GM10248 (cell line): ENCODE measurements around the gene GLMP.
A peak's percentile ranks its signal among the peaks of the same experiment; 100 is the strongest.

Source experiments
- CTCF ChIA-PET: fragments of 300-600 bp; sonication (Branson Sonifier 250); formaldehyde crosslinking; extraction: SDS; loops from one replicate; lab custom pipeline; 2021; ENCODE audit warnings: antibody characterized with exemption; lab: Yijun Ruan, JAX
- POLR2A ChIA-PET: fragments of 350-650 bp; sonication (Branson Sonifier 250); formaldehyde crosslinking; extraction: SDS; loops from one replicate; lab custom pipeline; 2020; ENCODE audit warnings: antibody characterized with exemption; lab: Yijun Ruan, JAX
- DNase-seq: peaks from one replicate; pipeline ENCODE4 v3.0.0; 2012; ENCODE audit errors: extremely low spot score
- TF ChIP-seq, protein P1 (sequence below): IDR thresholded peaks from 2 replicates; pipeline ENCODE4 v1.5.1; 2012; ENCODE audit warnings: mild to moderate bottlenecking, low read depth; ENCODE audit errors: extremely low read depth, missing control alignments, control extremely low read depth

Gene GLMP

DNA sequence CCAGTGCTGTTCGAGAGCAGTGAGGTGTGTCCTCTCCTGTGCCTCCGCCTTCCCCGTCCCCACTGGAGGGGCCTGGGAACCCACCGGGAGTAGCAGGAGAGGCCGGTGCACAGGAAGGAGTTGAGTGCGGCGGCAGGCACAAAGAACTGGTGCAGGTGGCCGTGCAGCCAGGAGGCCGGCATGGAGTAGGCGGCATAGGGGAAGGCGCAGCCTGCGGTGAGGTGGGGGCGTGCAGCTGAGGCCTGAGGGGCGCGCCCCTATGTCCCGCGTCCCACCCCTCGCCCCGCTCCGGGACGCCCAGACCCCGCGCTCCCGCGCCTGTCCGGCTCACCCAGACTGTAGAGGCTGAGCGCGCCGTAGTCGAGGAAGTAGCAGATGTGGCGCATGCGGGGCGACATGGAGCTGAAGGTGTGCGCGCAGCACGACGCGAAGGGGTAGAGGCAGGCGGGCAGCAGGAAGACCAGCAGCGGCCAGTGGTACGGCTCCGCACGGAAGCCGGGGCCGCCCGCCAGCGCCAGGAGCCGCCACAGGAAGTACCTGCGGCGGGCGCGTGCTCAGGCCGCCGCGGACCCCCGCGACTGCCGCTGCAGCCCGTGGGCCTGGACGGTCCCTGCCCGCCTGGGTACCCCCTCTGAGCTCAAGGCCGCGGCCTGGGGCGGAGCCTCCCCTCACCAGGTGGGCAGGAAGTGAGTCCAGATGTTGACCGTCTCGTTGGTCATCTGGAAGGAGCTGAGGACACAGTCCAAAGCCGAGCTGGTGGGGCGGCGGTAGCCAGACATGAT, 49.8 kb downstream of the GLMP start:
- DNase-seq, result peak; percentile 67
- TF ChIP-seq, protein P1, sequence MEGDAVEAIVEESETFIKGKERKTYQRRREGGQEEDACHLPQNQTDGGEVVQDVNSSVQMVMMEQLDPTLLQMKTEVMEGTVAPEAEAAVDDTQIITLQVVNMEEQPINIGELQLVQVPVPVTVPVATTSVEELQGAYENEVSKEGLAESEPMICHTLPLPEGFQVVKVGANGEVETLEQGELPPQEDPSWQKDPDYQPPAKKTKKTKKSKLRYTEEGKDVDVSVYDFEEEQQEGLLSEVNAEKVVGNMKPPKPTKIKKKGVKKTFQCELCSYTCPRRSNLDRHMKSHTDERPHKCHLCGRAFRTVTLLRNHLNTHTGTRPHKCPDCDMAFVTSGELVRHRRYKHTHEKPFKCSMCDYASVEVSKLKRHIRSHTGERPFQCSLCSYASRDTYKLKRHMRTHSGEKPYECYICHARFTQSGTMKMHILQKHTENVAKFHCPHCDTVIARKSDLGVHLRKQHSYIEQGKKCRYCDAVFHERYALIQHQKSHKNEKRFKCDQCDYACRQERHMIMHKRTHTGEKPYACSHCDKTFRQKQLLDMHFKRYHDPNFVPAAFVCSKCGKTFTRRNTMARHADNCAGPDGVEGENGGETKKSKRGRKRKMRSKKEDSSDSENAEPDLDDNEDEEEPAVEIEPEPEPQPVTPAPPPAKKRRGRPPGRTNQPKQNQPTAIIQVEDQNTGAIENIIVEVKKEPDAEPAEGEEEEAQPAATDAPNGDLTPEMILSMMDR, result no peak
- ChIA-PET POLR2A (interaction anchor here (0.5 kb wide), 1 partner anchor 10 kb away, joined by 7 read pairs; no protein-coding TSS in a partner anchor), CTCF (interaction anchor here (0.8 to 4.8 kb wide), 13 partner anchors 8 to 140 kb away, joined by 3 to 34 read pairs (median 4); no protein-coding TSS in a partner anchor)

DNA sequence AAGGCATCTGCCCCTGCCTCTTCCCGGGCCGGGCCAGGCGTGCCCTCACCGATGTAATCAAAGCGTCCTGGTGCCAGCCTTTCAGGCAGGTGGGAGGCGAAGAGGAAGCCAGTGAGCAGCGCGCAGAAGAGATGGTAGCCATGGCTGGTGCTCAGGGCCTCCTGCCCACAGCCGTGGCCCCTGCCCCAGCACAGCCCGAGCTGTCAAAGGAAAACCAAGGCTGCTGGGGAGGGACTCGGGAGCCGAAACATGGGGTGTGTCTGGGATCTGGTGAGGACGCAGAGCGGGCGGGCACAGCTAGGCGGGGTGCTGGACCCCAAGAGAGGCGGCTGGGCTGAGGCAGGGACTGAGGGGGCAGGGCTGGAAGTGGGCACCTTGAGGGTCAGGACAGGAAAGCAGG, 50.8 kb downstream of the GLMP start:
- no peak for DNase-seq
- POLR2A ChIA-PET, result no interaction called here
- TF ChIP-seq, protein P1, result no peak
- CTCF ChIA-PET, result interaction anchor here (4.8 kb wide), 1 partner anchor 19 kb away, joined by 34 read pairs; no protein-coding TSS in a partner anchor

DNA sequence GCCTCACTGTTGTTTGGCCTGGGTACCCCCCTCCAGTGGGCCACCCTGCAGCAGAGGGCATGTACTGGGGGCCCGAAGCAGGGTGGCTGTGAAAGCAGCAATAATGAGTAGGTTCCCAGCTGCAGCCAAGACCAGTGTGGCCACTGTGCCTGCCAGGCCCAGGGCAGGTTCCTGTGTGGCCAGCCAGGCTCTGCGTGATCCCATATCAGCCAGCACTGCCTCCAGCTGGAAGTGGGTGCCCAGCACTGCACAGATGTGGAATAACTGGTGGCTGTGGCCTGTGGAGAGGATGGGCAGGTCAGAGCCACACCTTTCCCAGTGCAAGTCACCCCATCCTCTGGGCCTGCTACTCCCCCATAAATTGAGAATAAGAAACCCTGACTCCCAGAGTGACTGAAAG, 51.4 kb downstream of the GLMP start:
- CTCF ChIA-PET, result interaction anchor here (4.8 kb wide), 1 partner anchor 19 kb away, joined by 34 read pairs; no protein-coding TSS in a partner anchor
- TF ChIP-seq, protein P1, result no peak
- POLR2A ChIA-PET, result no interaction called here
- no peak for DNase-seq

DNA sequence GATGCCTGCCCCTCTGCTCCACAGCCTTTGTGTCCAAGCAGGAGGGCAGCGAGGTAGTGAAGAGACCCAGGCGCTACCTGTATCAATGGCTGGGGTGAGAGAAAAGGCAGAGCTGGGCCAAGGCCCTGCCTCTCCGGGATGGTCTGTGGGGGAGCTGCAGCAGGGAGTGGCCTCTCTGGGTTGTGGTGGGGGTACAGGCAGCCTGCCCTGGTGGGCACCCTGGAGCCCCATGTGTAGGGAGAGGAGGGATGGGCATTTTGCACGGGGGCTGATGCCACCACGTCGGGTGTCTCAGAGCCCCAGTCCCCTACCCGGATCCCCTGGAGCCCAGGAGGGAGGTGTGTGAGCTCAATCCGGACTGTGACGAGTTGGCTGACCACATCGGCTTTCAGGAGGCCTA, 52.7 kb downstream of the GLMP start:
- ChIA-PET CTCF (interaction anchor here (1.7 to 1.8 kb wide), 3 partner anchors 9 to 18 kb away, joined by 4 to 7 read pairs (median 5); no protein-coding TSS in a partner anchor), POLR2A (interaction anchor here (0.6 to 1.2 kb wide), 2 partner anchors 9 to 36 kb away, joined by 4 read pairs; no protein-coding TSS in a partner anchor)
- no peak for DNase-seq
- TF ChIP-seq, protein P1, result no peak
